HCT116 (cell line): ENCODE measurements around the gene ERBB2.

Experiments
- CTCF ChIP-seq, 3 experiments: fragments of 200-600 bp in 1 of 3; sonication (generic) in 1 of 3; IDR thresholded peaks in 2 of 3; conservative IDR thresholded peaks in 1 of 3; 2 replicates each; pipeline ENCODE4 v1.5.1; 2012 to 2017; ENCODE audit warnings: low read depth in 2 of 3, low read length in 2 of 3, antibody characterized with exemption in 1 of 3, borderline replicate concordance in 1 of 3, control low read depth in 1 of 3, mild to moderate bottlenecking in 1 of 3, mixed read lengths in 1 of 3, mixed run types in 1 of 3, moderate library complexity in 1 of 3; ENCODE audit not compliant: insufficient read depth in 1 of 3
- EZH2 ChIP-seq: fragments of 200-600 bp; sonication (generic); IDR thresholded peaks from 2 replicates; pipeline ENCODE4 v1.6.1; 2017; ENCODE audit warnings: antibody characterized with exemption, mixed run types
- EZH2phosphoT487 ChIP-seq: fragments of 200-600 bp; IDR thresholded peaks from 2 replicates; pipeline ENCODE4 v1.6.1; 2018; ENCODE audit warnings: antibody characterized with exemption, borderline replicate concordance
- MAX ChIP-seq: IDR thresholded peaks from 2 replicates; pipeline ENCODE4 v1.6.1; 2012
- POLR2A ChIP-seq: IDR thresholded peaks from 2 replicates; pipeline ENCODE4 v1.7.0; 2011; ENCODE audit warnings: borderline replicate concordance; ENCODE audit not compliant: insufficient read depth, insufficient read length; ENCODE audit errors: extremely low read depth
- POLR2AphosphoS5 ChIP-seq: IDR thresholded peaks from 2 replicates; pipeline ENCODE4 v1.6.1; 2011; ENCODE audit warnings: mild to moderate bottlenecking, low read depth, low read length, moderate library complexity
- RAD21 ChIP-seq: IDR thresholded peaks from 2 replicates; pipeline ENCODE4 v1.6.1; 2012; ENCODE audit warnings: low read depth, mild to moderate bottlenecking
- REST ChIP-seq: IDR thresholded peaks from 2 replicates; pipeline ENCODE4 v1.6.1; 2012; ENCODE audit warnings: low read depth
- SIN3A ChIP-seq: IDR thresholded peaks from 2 replicates; pipeline ENCODE4 v1.6.1; 2012; ENCODE audit warnings: low read depth
- SP1 ChIP-seq: IDR thresholded peaks from 2 replicates; pipeline ENCODE4 v1.6.1; 2012; ENCODE audit warnings: low read depth
- TCF7L2 ChIP-seq: IDR thresholded peaks from 2 replicates; pipeline ENCODE4 v1.7.0; 2011; ENCODE audit warnings: borderline replicate concordance, inconsistent platforms; ENCODE audit not compliant: insufficient read depth, insufficient read length; ENCODE audit errors: extremely low read depth
- ZBTB33 ChIP-seq: IDR thresholded peaks from 2 replicates; pipeline ENCODE4 v1.6.1; 2011; ENCODE audit warnings: mild to moderate bottlenecking, low read length, moderate library complexity; ENCODE audit not compliant: insufficient replicate concordance; ENCODE audit errors: extremely low read depth
- ZNF274 ChIP-seq: fragments of 200-500 bp; sonication (Bioruptor generic); IDR thresholded peaks from 2 replicates; pipeline ENCODE4 v1.6.1; 2014; ENCODE audit warnings: mild to moderate bottlenecking, low read depth, low read length, inconsistent platforms

DNA sequence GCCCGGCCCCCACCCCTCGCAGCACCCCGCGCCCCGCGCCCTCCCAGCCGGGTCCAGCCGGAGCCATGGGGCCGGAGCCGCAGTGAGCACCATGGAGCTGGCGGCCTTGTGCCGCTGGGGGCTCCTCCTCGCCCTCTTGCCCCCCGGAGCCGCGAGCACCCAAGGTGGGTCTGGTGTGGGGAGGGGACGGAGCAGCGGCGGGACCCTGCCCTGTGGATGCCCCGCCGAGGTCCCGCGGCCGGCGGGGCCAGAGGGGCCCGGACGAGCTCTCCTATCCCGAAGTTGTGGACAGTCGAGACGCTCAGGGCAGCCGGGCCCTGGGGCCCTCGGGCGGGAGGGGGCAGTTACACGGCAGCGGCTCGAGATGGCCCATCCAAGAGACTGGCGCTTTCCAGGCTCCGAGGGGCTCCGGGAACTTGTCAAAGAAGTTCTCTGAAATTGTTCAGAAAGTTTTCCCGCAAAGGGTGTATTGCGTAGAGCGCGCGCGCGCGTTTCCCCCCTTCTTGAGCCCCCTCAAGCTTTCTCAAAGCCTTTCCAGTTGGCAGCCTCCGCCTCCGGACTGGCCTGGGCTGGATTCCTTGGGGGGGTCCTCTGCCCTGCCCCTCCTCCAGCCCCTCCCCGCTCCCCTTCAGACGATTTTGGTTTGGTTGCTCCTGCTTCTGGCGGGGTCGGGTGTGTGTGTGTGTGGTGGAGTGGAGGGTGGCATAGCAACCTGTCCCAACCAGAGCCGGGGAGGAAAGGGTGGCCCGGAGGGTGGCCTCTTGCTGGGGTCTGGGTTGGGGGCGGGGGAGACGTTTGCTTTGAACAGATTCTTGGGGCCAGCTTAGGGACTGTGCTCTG, 504 bp downstream of the ERBB2 start:
- TF ChIP-seq POLR2AphosphoS5 (no peak; the same call in 1 of the 2 replicates), MAX (no peak), CTCF (IDR thresholded peaks at IDR 0.05 in 2 of 3, conservative IDR thresholded peaks at IDR 0.05 in 1 of 3; ENCODE audit: borderline replicate concordance in 1 of 3, insufficient read depth in 1 of 3, low read depth in 2 of 3, low read length in 2 of 3) (no peak), EZH2phosphoT487 (no peak), EZH2 (no peak), POLR2A (no peak), SP1 (no peak), ZNF274 (no peak), RAD21 (no peak), ZBTB33 (no peak), SIN3A (no peak), REST (no peak), TCF7L2 (no peak)
